Astrocyte (in vitro differentiated cells and primary cell): Measurements from ENCODE around the gene GABARAP. TPM values are rescaled to one million over a fixed set of nuclear protein-coding genes. Genes with fewer than 3 reads are reported as not detected.

Experiments
- DNase-seq: peaks from one replicate; pipeline ENCODE4 v3.0.0-alpha.2; 2010; ENCODE audit warnings: low read depth
- FAIRE-seq: peaks from 2 replicates; lab custom pipeline; 2011; peaks lifted over from hg19 to GRCh38; lab: Jason Lieb, UNC
- H2AFZ ChIP-seq: 2 replicates; pipeline ENCODE4 v1.6.0; 2012; ENCODE audit warnings: low read depth, low read length, inconsistent platforms
- H3K27ac ChIP-seq: 2 replicates; pipeline ENCODE4 v1.5.1; 2011; ENCODE audit warnings: low read depth, low read length, inconsistent platforms
- H3K27me3 ChIP-seq: 2 replicates; pipeline ENCODE4 v1.6.0; 2011; ENCODE audit warnings: low read length, inconsistent platforms; ENCODE audit not compliant: insufficient read depth
- H3K36me3 ChIP-seq: 2 replicates; pipeline ENCODE4 v1.5.1; 2011; ENCODE audit warnings: low read length, inconsistent platforms; ENCODE audit not compliant: insufficient read depth
- H3K4me1 ChIP-seq: 2 replicates; pipeline ENCODE4 v1.5.1; 2011; ENCODE audit warnings: low read length, inconsistent platforms; ENCODE audit not compliant: insufficient read depth
- H3K4me2 ChIP-seq: 2 replicates; pipeline ENCODE4 v1.6.0; 2012; ENCODE audit warnings: low read length, inconsistent platforms
- H3K4me3 ChIP-seq: 2 replicates; pipeline ENCODE4 v1.5.1; 2011; ENCODE audit warnings: low read depth, mild to moderate bottlenecking, low read length, inconsistent platforms; ENCODE audit not compliant: insufficient read depth
- H3K79me2 ChIP-seq: 2 replicates; pipeline ENCODE4 v1.6.0; 2012; ENCODE audit warnings: mild to moderate bottlenecking, low read length, inconsistent platforms; ENCODE audit not compliant: insufficient read depth
- H3K9ac ChIP-seq: 2 replicates; pipeline ENCODE4 v1.6.0; 2012; ENCODE audit warnings: mild to moderate bottlenecking, low read length, inconsistent platforms
- H3K9me3 ChIP-seq: 2 replicates; pipeline ENCODE4 v1.5.1; 2012; ENCODE audit warnings: low read depth, mild to moderate bottlenecking, low read length, inconsistent platforms; ENCODE audit not compliant: insufficient read depth
- H4K20me1 ChIP-seq: 2 replicates; pipeline ENCODE4 v1.6.0; 2012; ENCODE audit warnings: low read length, inconsistent platforms; ENCODE audit not compliant: insufficient read depth
- H3K27ac Mint-ChIP-seq: one replicate; pipeline ENCODE4 v1.8.0; 2021; ENCODE audit warnings: mild to moderate bottlenecking, mixed read lengths; ENCODE audit not compliant: unreplicated experiment
- H3K27me3 Mint-ChIP-seq: one replicate; pipeline ENCODE4 v1.8.0; 2021; ENCODE audit warnings: low read depth, mixed read lengths; ENCODE audit not compliant: unreplicated experiment
- H3K36me3 Mint-ChIP-seq: one replicate; pipeline ENCODE4 v1.8.0; 2021; ENCODE audit warnings: low read depth, mixed read lengths; ENCODE audit not compliant: unreplicated experiment
- H3K4me1 Mint-ChIP-seq: one replicate; pipeline ENCODE4 v1.8.0; 2021; ENCODE audit warnings: low read depth, mixed read lengths; ENCODE audit not compliant: unreplicated experiment
- H3K4me3 Mint-ChIP-seq: one replicate; pipeline ENCODE4 v1.8.0; 2021; ENCODE audit warnings: mild to moderate bottlenecking, moderate library complexity, mixed read lengths; ENCODE audit not compliant: unreplicated experiment
- H3K9me3 Mint-ChIP-seq: one replicate; pipeline ENCODE4 v1.8.0; 2021; ENCODE audit warnings: mild to moderate bottlenecking, mixed read lengths; ENCODE audit not compliant: unreplicated experiment
- CTCF ChIP-seq: IDR thresholded peaks from 2 replicates; pipeline ENCODE4 v1.5.1; 2011; ENCODE audit warnings: low read depth, mild to moderate bottlenecking, inconsistent platforms, low read length, moderate library complexity; ENCODE audit not compliant: insufficient read depth
- EZH2 ChIP-seq: IDR thresholded peaks from 2 replicates; pipeline ENCODE4 v1.6.1; 2012; ENCODE audit warnings: mild to moderate bottlenecking, low read length, inconsistent platforms; ENCODE audit not compliant: insufficient read depth
- total RNA-seq: library from RNA; stranded (reverse); gene quantifications from 2 replicates; pipeline ENCODE4 v1.2.1, GENCODE V29; 2021

Gene GABARAP
- total RNA-seq, 1 donor from 2014 or later = 434 TPM

GRCh38 chr17:7238420-7239090, 3.7 kb downstream of the GABARAP start:
- peaks cover 30% of the 10 kb centered on the region for H3K36me3 ChIP-seq
- H3K79me2 ChIP-seq = peaks cover 80% of the 10 kb centered on the region
- peaks cover 16% of the 10 kb centered on the region for H3K36me3 Mint-ChIP-seq
- H3K27me3 ChIP-seq = no peaks in the 10 kb centered on the region
- no peaks in the 10 kb centered on the region for H3K9me3 ChIP-seq
- peaks cover 41% of the 10 kb centered on the region for H3K4me1 Mint-ChIP-seq
- H3K27ac ChIP-seq = peak overlapping the region; percentile 73
- H4K20me1 ChIP-seq = peaks cover 36% of the 10 kb centered on the region
- TF ChIP-seq EZH2 (no peak), CTCF (no peak)
- peaks cover 45% of the 10 kb centered on the region for H3K4me1 ChIP-seq
- no peaks in the 10 kb centered on the region for H3K27me3 Mint-ChIP-seq
- peak overlapping the region; percentile 99 for H3K27ac Mint-ChIP-seq
- peak overlapping the region; percentile 85 for H3K4me2 ChIP-seq
- peak overlapping the region; percentile 91 for H3K4me3 ChIP-seq
- DNase-seq (no peak), FAIRE-seq (no peak)
- H2AFZ ChIP-seq = no peak overlapping the region
- H3K9ac ChIP-seq = peak overlapping the region; percentile 96
- H3K9me3 Mint-ChIP-seq = no peaks in the 10 kb centered on the region
- peak overlapping the region; percentile 94 for H3K4me3 Mint-ChIP-seq

DNA sequence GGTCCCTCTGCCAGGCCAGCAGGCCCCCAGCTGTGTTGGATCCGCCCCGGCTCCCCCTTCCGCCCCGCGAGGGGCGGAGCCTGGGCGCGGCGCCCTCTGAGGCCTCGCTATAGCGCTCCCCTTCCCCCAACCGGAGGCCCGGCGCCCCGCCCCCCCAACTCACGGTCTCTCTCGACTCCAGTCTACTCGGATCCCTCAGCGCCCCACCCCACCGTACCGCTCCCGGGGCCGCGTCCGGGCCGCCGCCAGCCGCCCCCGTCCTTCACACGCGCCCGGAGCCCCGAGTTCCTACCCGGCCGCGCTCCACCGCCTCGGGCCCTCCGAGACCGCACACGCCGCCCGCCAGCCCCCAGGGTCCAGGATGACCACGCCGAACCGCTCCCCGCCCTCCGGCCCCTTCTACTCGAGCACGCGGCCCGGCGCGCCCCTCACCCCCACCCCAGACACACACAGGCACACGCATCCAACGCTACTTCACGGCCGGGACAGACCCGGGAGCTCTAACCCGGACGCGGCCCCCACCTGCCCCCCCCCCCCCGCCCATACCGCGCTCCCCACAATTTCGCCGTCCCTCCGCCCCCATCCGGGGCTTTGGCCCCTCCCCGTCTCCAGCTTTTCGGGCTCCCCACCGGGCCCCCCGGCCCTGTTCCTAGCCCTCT, 4.4 kb downstream of the GABARAP start:
- peak overlapping the region; percentile 85 for H3K4me2 ChIP-seq
- peak overlapping the region; percentile 96 for H3K9ac ChIP-seq
- H2AFZ ChIP-seq = no peak overlapping the region
- Mint-ChIP-seq H3K4me3 (peak overlapping the region; percentile 94), H3K27ac (peak overlapping the region; percentile 80), H3K27me3 (no peaks in the 10 kb centered on the region), H3K4me1 (peaks cover 41% of the 10 kb centered on the region), H3K9me3 (no peaks in the 10 kb centered on the region), H3K36me3 (peaks cover 18% of the 10 kb centered on the region)
- no peaks in the 10 kb centered on the region for H3K27me3 ChIP-seq
- DNase-seq (no peak), FAIRE-seq (no peak)
- H4K20me1 ChIP-seq = peaks cover 36% of the 10 kb centered on the region
- peaks cover 45% of the 10 kb centered on the region for H3K4me1 ChIP-seq
- peak overlapping the region; percentile 91 for H3K4me3 ChIP-seq
- H3K27ac ChIP-seq = peak overlapping the region; percentile 72
- H3K9me3 ChIP-seq = no peaks in the 10 kb centered on the region
- H3K79me2 ChIP-seq = peaks cover 86% of the 10 kb centered on the region
- peaks cover 30% of the 10 kb centered on the region for H3K36me3 ChIP-seq
- no peak for TF ChIP-seq CTCF
- TF ChIP-seq EZH2 = no peak
